K562 (cell line): ENCODE measurements around the gene WFDC6.

Source experiments
- CEBPB ChIP-seq: fragments of 450-650 bp; IDR thresholded peaks from 2 replicates; pipeline ENCODE4 v1.6.1; 2016; ENCODE audit warnings: missing genetic modification characterization, missing compliant biosample characterization
- E2F1 ChIP-seq: sonication (generic); formaldehyde crosslinking; IDR thresholded peaks from 2 replicates; pipeline ENCODE4 v1.8.1; 2023; ENCODE audit warnings: mild to moderate bottlenecking, missing genetic modification reagents, moderate library complexity
- E2F8 ChIP-seq: fragments of 450-650 bp; IDR thresholded peaks from 2 replicates; pipeline ENCODE4 v1.7.1; 2018; ENCODE audit warnings: mild to moderate bottlenecking, low read depth; ENCODE audit not compliant: partially characterized antibody
- NBN ChIP-seq: fragments of 450-650 bp; IDR thresholded peaks from 2 replicates; pipeline ENCODE4 v1.6.1; 2016; ENCODE audit warnings: low read depth, mild to moderate bottlenecking
- POLR2A ChIP-seq: fragments of 450-650 bp; conservative IDR thresholded peaks from 2 replicates; pipeline ENCODE4 v1.6.1; 2016
- RBBP5 ChIP-seq: fragments of 200-600 bp; sonication (generic); IDR thresholded peaks from 2 replicates; pipeline ENCODE4 v1.6.1; 2012; ENCODE audit warnings: borderline replicate concordance, mild to moderate bottlenecking, low read length, control low read depth, inconsistent platforms; ENCODE audit not compliant: insufficient read depth, poor library complexity, severe bottlenecking
- ZBTB43 ChIP-seq: sonication (generic); formaldehyde crosslinking; IDR thresholded peaks from 2 replicates; pipeline ENCODE4 v1.8.0; 2023; ENCODE audit warnings: mild to moderate bottlenecking, missing genetic modification reagents
- ZNF384 ChIP-seq: IDR thresholded peaks from 2 replicates; pipeline ENCODE4 v1.6.1; 2012; ENCODE audit warnings: low read depth, low read length, improper control_type of control experiment
- ZNF707 ChIP-seq: fragments of 250-450 bp; sonication (Bioruptor Pico); conservative IDR thresholded peaks from 2 replicates; pipeline ENCODE4 v1.8.0; 2022; ENCODE audit warnings: inconsistent platforms, mild to moderate bottlenecking, moderate library complexity

- no peak for TF ChIP-seq ZNF384
- TF ChIP-seq RBBP5: no peak
- no peak for TF ChIP-seq CEBPB (tag)
- TF ChIP-seq POLR2A: no peak
- TF ChIP-seq ZNF707: no peak
- no peak for TF ChIP-seq NBN
- TF ChIP-seq E2F1 (CRISPR knock-in tag): no peak
- no peak for TF ChIP-seq E2F8
- no peak for TF ChIP-seq ZBTB43 (CRISPR knock-in tag)
These were observed 39.9 kb upstream of the WFDC6 start, which contains the start of gene WFDC8 for GRCh38 chr20:45579184-45579583.
